ENCODE data around the gene PPFIA2.

Gene PPFIA2

GRCh38 chr12:81759190-81760051, at the start of gene PPFIA2:
Gene PPFIA2 (minus strand): TSS chr12:81759350.
- no peak within 1 kb of the TSS for H3K9ac ChIP-seq (ENCODE audit: low read depth, low read length)

GRCh38 chr12:81800298-81801148, 41.4 kb upstream of the PPFIA2 start:
- Histone ChIP-seq H3K9me3 (ENCODE audit: control insufficient read depth, insufficient read depth, low read length) (no peaks in the 10 kb centered on the region), H3K36me3 (ENCODE audit: control insufficient read depth, insufficient read depth, low read length) (no peaks in the 10 kb centered on the region), H3K4me3 (ENCODE audit: low read depth, low read length) (no peak overlapping the region), H3K27me3 (ENCODE audit: control insufficient read depth, insufficient read depth, low read length) (no peaks in the 10 kb centered on the region), H3K4me1 (ENCODE audit: control insufficient read depth, insufficient read depth, low read length) (peaks cover 35% of the 10 kb centered on the region), H3K9ac (ENCODE audit: low read depth, low read length) (peak overlapping the region; percentile 37), H3K27ac (ENCODE audit: low read depth, low read length) (peak overlapping the region; percentile 53)

More at GRCh38 chr12:81759190-81760051, at the start of gene PPFIA2:
- peaks cover 50% of the 10 kb centered on the region for H3K27me3 ChIP-seq (ENCODE audit: control insufficient read depth, insufficient read depth, low read length)
- H3K4me3 ChIP-seq (ENCODE audit: low read depth, low read length): peak within 1 kb of the TSS; percentile 84
- no peaks in the 10 kb centered on the region for H3K9me3 ChIP-seq (ENCODE audit: control insufficient read depth, insufficient read depth, low read length)
- no peak within 1 kb of the TSS for H3K27ac ChIP-seq (ENCODE audit: low read depth, low read length)
- H3K4me1 ChIP-seq (ENCODE audit: control insufficient read depth, insufficient read depth, low read length): 0 out of 2 replicates have a peak, but pooled peaks cover 6% of the 10 kb centered on the region
- H3K36me3 ChIP-seq (ENCODE audit: control insufficient read depth, insufficient read depth, low read length): no peaks in the 10 kb centered on the region

- H3K4me3 ChIP-seq (ENCODE audit: low read depth, low read length): no peak overlapping the region
- no peaks in the 10 kb centered on the region for H3K27me3 ChIP-seq (ENCODE audit: control insufficient read depth, insufficient read depth, low read length)
- peak overlapping the region; percentile 5 for H3K27ac ChIP-seq (ENCODE audit: low read depth, low read length)
- no peaks in the 10 kb centered on the region for H3K9me3 ChIP-seq (ENCODE audit: control insufficient read depth, insufficient read depth, low read length)
- H3K36me3 ChIP-seq (ENCODE audit: control insufficient read depth, insufficient read depth, low read length): no peaks in the 10 kb centered on the region
- H3K9ac ChIP-seq (ENCODE audit: low read depth, low read length): no peak overlapping the region
- H3K4me1 ChIP-seq (ENCODE audit: control insufficient read depth, insufficient read depth, low read length): peaks cover 35% of the 10 kb centered on the region
Observed at GRCh38 chr12:81798294-81798693, 39.1 kb upstream of the PPFIA2 start.

GRCh38 chr12:81797100-81797499, 38.0 kb upstream of the PPFIA2 start:
- Histone ChIP-seq H3K4me1 (ENCODE audit: control insufficient read depth, insufficient read depth, low read length) (peaks cover 35% of the 10 kb centered on the region), H3K27me3 (ENCODE audit: control insufficient read depth, insufficient read depth, low read length) (no peaks in the 10 kb centered on the region), H3K27ac (ENCODE audit: low read depth, low read length) (no peak overlapping the region), H3K4me3 (ENCODE audit: low read depth, low read length) (no peak overlapping the region), H3K36me3 (ENCODE audit: control insufficient read depth, insufficient read depth, low read length) (no peaks in the 10 kb centered on the region), H3K9ac (ENCODE audit: low read depth, low read length) (no peak overlapping the region), H3K9me3 (ENCODE audit: control insufficient read depth, insufficient read depth, low read length) (no peaks in the 10 kb centered on the region)

DNA sequence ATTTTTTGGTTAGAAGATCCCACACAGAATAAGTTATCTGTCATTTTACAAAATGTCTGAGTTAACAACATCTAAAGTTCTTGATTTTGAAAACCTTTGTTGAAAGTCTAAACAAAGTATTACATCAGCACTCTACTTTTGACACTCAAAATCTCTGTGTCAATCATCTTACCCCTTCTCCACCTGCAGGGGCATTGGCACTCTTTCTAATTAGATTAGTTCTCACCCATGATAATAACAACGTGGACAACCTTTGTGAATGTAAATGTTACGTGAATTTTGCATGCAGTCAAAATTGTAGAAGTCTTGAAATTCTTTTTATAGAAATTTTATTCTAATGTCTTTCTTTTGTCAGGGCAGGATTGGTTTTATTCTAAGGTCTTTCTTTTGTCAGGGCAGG, 33.5 kb upstream of the PPFIA2 start:
- no peaks in the 10 kb centered on the region for H3K27me3 ChIP-seq (ENCODE audit: control insufficient read depth, insufficient read depth, low read length)
- peaks cover 2% of the 10 kb centered on the region; the same call in 1 of the 2 replicates for H3K4me1 ChIP-seq (ENCODE audit: control insufficient read depth, insufficient read depth, low read length)
- no peak overlapping the region for H3K4me3 ChIP-seq (ENCODE audit: low read depth, low read length)
- H3K36me3 ChIP-seq (ENCODE audit: control insufficient read depth, insufficient read depth, low read length): no peaks in the 10 kb centered on the region
- H3K9ac ChIP-seq (ENCODE audit: low read depth, low read length): no peak overlapping the region
- no peaks in the 10 kb centered on the region for H3K9me3 ChIP-seq (ENCODE audit: control insufficient read depth, insufficient read depth, low read length)
- no peak overlapping the region for H3K27ac ChIP-seq (ENCODE audit: low read depth, low read length)

GRCh38 chr12:81779216-81779615, 20.1 kb upstream of the PPFIA2 start:
- Histone ChIP-seq H3K27ac (ENCODE audit: low read depth, low read length) (no peak overlapping the region), H3K4me3 (ENCODE audit: low read depth, low read length) (no peak overlapping the region), H3K36me3 (ENCODE audit: control insufficient read depth, insufficient read depth, low read length) (no peaks in the 10 kb centered on the region), H3K9me3 (ENCODE audit: control insufficient read depth, insufficient read depth, low read length) (no peaks in the 10 kb centered on the region), H3K27me3 (ENCODE audit: control insufficient read depth, insufficient read depth, low read length) (no peaks in the 10 kb centered on the region), H3K4me1 (ENCODE audit: control insufficient read depth, insufficient read depth, low read length) (no peaks in the 10 kb centered on the region), H3K9ac (ENCODE audit: low read depth, low read length) (no peak overlapping the region)

GRCh38 chr12:81778719-81779118, 19.6 kb upstream of the PPFIA2 start:
- Histone ChIP-seq H3K9ac (ENCODE audit: low read depth, low read length) (no peak overlapping the region), H3K36me3 (ENCODE audit: control insufficient read depth, insufficient read depth, low read length) (no peaks in the 10 kb centered on the region), H3K27me3 (ENCODE audit: control insufficient read depth, insufficient read depth, low read length) (no peaks in the 10 kb centered on the region), H3K4me3 (ENCODE audit: low read depth, low read length) (no peak overlapping the region), H3K27ac (ENCODE audit: low read depth, low read length) (no peak overlapping the region), H3K9me3 (ENCODE audit: control insufficient read depth, insufficient read depth, low read length) (no peaks in the 10 kb centered on the region), H3K4me1 (ENCODE audit: control insufficient read depth, insufficient read depth, low read length) (no peaks in the 10 kb centered on the region)

GRCh38 chr12:81758421-81759189, 545 bp downstream of the PPFIA2 start:
- H3K36me3 ChIP-seq (ENCODE audit: control insufficient read depth, insufficient read depth, low read length): no peaks in the 10 kb centered on the region
- H3K9ac ChIP-seq (ENCODE audit: low read depth, low read length): no peak overlapping the region
- H3K27me3 ChIP-seq (ENCODE audit: control insufficient read depth, insufficient read depth, low read length): peaks cover 50% of the 10 kb centered on the region
- peak overlapping the region; percentile 84 for H3K4me3 ChIP-seq (ENCODE audit: low read depth, low read length)
- no peaks in the 10 kb centered on the region for H3K9me3 ChIP-seq (ENCODE audit: control insufficient read depth, insufficient read depth, low read length)
- H3K27ac ChIP-seq (ENCODE audit: low read depth, low read length): no peak overlapping the region
- H3K4me1 ChIP-seq (ENCODE audit: control insufficient read depth, insufficient read depth, low read length): 0 out of 2 replicates have a peak, but pooled peaks cover 6% of the 10 kb centered on the region

DNA sequence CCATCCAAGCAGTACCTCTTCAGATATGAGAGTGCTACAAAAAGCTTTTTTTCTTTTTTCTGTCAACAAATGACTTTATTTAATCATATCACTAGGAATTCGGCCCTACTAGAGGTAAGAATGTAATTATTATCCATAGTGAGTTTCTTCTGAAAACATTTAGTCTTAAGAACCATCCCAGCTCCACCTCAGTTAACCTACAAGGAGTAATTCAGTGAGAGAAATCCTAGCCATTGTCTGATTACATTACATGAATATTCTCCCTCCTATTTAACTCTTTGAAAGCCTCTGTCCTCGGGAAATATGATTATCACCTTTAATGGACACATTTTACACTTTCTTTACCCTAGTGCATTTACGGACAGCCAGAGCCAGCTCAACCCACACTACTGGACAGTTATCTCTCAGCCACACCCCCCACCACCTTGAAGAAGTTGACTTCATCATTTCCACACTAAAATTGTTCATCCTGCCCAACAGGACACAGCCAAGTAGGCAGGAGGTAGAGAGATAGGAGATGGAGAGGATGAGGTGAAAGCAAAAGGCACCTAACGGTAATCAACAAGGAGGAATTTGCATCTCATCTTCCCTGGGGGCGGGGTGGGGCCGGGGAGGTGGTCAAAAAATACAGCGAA, 1.3 kb downstream of the PPFIA2 start:
- no peaks in the 10 kb centered on the region for H3K36me3 ChIP-seq (ENCODE audit: control insufficient read depth, insufficient read depth, low read length)
- H3K27ac ChIP-seq (ENCODE audit: low read depth, low read length): no peak overlapping the region
- 0 out of 2 replicates have a peak, but pooled peaks cover 6% of the 10 kb centered on the region for H3K4me1 ChIP-seq (ENCODE audit: control insufficient read depth, insufficient read depth, low read length)
- no peaks in the 10 kb centered on the region for H3K9me3 ChIP-seq (ENCODE audit: control insufficient read depth, insufficient read depth, low read length)
- H3K27me3 ChIP-seq (ENCODE audit: control insufficient read depth, insufficient read depth, low read length): peaks cover 50% of the 10 kb centered on the region
- H3K4me3 ChIP-seq (ENCODE audit: low read depth, low read length): peak overlapping the region; percentile 84
- no peak overlapping the region for H3K9ac ChIP-seq (ENCODE audit: low read depth, low read length)

GRCh38 chr12:81729781-81730180, 29.4 kb downstream of the PPFIA2 start:
- Histone ChIP-seq H3K27me3 (ENCODE audit: control insufficient read depth, insufficient read depth, low read length) (no peaks in the 10 kb centered on the region), H3K4me1 (ENCODE audit: control insufficient read depth, insufficient read depth, low read length) (peaks cover 41% of the 10 kb centered on the region)

More at GRCh38 chr12:81729781-81730180, 29.4 kb downstream of the PPFIA2 start:
- Histone ChIP-seq H3K9me3 (ENCODE audit: control insufficient read depth, insufficient read depth, low read length) (no peaks in the 10 kb centered on the region), H3K9ac (ENCODE audit: low read depth, low read length) (no peak overlapping the region), H3K36me3 (ENCODE audit: control insufficient read depth, insufficient read depth, low read length) (no peaks in the 10 kb centered on the region), H3K27ac (ENCODE audit: low read depth, low read length) (no peak overlapping the region), H3K4me3 (ENCODE audit: low read depth, low read length) (no peak overlapping the region)

All from HUES48 (cell line).